ENCODE results near the gene TMTC1.

DNA sequence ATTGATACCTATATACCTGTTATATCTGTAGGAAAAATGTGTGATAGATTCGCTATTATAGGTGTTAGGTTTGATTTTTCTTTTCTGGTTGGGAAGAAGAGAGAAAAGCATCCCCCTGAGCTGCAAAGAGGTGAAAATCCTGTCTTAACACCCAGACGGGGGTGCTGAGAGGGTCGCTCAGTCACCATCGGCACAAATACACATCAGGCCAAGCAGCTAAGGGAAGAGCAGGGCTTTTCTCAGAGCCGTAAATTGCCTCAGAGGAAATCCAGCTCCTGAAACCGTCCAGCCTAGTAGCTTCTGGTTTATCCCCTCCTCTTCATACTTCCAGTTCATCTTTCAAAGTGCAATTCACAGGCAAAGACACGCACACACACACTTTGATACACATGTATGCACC is 175.2 kb downstream of the TMTC1 start:
- TF ChIP-seq CEBPB (IDR thresholded peaks at IDR 0.05) (no peak), USF1 (IDR thresholded peaks at IDR 0.05) (no peak), MAX (IDR thresholded peaks at IDR 0.05) (no peak), EP300 (IDR thresholded peaks at IDR 0.05; ENCODE audit: borderline replicate concordance) (no peak), TAF1 (IDR thresholded peaks at IDR 0.05; ENCODE audit: low read depth) (no peak), TCF12 (IDR thresholded peaks at IDR 0.05; ENCODE audit: low read depth) (no peak), RAD21 (IDR thresholded peaks at IDR 0.05; ENCODE audit: low read depth) (no peak), NFIC (IDR thresholded peaks at IDR 0.05) (no peak)
- TF ChIP-seq, protein P1, sequence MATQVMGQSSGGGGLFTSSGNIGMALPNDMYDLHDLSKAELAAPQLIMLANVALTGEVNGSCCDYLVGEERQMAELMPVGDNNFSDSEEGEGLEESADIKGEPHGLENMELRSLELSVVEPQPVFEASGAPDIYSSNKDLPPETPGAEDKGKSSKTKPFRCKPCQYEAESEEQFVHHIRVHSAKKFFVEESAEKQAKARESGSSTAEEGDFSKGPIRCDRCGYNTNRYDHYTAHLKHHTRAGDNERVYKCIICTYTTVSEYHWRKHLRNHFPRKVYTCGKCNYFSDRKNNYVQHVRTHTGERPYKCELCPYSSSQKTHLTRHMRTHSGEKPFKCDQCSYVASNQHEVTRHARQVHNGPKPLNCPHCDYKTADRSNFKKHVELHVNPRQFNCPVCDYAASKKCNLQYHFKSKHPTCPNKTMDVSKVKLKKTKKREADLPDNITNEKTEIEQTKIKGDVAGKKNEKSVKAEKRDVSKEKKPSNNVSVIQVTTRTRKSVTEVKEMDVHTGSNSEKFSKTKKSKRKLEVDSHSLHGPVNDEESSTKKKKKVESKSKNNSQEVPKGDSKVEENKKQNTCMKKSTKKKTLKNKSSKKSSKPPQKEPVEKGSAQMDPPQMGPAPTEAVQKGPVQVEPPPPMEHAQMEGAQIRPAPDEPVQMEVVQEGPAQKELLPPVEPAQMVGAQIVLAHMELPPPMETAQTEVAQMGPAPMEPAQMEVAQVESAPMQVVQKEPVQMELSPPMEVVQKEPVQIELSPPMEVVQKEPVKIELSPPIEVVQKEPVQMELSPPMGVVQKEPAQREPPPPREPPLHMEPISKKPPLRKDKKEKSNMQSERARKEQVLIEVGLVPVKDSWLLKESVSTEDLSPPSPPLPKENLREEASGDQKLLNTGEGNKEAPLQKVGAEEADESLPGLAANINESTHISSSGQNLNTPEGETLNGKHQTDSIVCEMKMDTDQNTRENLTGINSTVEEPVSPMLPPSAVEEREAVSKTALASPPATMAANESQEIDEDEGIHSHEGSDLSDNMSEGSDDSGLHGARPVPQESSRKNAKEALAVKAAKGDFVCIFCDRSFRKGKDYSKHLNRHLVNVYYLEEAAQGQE (IDR thresholded peaks at IDR 0.05; ENCODE audit: low read depth): no peak
